Cardiac atrium fibroblast (primary cell): Measurements from ENCODE around the gene ARHGAP15. TPM values are rescaled to one million over a fixed set of nuclear protein-coding genes. Genes with fewer than 3 reads are reported as not detected.

Experiments used
- total RNA-seq: library from RNA; depleted of rRNA; stranded (reverse); fragments of >200 nt; gene quantifications from 2 replicates; pipeline ENCODE4 v1.2.3, GENCODE V29; 2015

ARHGAP15 gene
- total RNA-seq: not detected in 2 replicates

DNA sequence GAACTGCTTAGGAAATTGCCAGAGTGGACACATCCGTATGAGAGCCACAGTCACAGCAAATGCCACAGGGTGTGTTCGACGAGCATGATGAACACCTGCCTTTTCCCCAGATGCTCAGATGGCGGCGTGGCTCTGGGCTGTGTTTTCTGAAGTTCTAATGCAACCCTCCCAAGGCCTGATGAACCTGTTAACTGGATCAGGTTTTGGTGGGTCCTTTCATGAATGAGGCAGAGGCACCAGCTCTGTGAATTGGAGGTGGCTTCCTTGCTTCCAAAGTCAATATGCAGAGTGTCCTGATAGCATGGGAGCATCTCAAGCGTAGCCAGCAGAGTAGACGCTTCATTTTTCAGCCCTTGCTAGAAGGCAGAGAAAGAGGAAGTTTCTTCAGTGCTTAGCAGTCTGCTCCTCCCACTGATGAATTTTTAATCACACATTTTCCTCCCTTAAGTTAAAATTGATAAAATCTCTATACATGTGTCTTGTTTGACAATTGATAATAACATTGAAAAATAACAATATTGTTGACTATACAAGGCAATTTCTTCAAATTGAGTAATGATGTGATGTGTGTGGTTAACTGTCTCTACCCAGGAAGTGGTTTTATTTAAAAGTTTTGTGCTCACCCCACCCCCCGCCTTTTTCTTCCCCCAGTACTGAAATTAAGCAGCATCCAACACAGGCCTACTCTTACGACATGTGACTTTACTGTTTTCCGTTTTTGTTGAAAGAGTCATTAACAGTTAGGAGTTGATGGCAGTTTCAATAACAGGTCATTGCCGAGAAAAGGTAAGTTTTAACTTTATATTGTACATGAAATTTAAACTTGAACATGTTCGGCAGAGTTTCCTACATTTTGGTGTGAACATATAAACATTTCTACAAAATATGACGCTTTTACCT is at the start of gene ARHGAP15:
ARHGAP15 (plus strand) TSS at position 739 of the 900 bp plus-strand sequence.

